DMS79 (cell line): ENCODE measurements around the gene ANKLE2.

ENCODE experiments used
- DNase-seq: peaks from one replicate; lab custom pipeline; 2025; lab: John Stamatoyannopoulos, UW

ANKLE2 gene

DNA sequence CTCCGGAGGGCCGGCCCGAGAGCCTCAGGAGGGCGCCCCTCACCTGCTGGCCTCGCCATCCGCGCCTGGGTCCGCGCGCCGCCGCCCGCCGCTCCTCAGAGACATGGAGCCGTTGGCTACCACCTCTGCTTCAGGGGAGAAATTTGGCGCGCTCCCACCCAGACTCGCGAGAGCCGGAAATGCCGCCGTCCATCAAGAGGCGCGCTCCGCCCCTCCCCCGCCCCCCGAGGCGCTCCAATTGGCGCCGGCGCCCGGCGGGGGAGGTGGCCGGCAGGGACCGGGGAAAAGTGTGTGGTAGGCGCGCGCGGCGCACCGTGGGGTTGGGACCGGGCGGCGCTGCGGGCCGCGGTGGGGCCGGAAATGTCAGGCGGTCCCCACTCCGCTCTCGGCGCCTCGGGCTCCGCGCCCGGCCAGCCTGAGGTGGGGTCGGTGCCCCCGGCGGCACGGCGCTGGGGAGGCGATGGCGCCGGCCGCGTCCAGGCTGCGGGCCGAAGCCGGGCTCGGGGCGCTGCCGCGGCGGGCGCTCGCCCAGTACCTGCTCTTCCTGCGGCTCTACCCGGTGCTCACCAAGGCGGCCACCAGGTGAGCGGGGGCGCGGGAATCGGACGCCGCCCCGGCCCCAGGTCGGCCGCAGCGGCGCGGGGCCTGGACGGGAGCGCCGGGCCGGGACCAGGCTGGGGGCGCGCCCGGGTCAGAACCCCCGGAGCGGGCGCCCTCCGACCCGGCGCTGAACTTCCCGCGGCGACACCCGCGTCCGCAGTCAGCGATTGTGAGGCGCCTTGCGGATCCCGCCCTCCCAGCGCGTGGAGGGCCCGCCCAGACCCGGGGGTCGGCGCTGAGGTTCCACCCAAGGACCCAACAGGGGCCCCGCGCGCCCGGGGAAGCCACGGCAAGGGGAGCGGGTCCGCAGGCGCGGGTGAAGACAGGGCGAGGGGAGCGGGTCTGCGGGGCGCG lies 74.1 kb downstream of the ANKLE2 start, which contains the start of the genes POLE and PXMP2:
Gene POLE (minus strand): TSS at position 132 of the 954 bp plus-strand sequence. CDS start 27 bp downstream, at position 105.
Gene PXMP2 (plus strand): TSS at position 377 of the 954 bp plus-strand sequence. CDS start 84 bp downstream, at position 461.
- DNase-seq: peak; percentile 93

GRCh38 chr12:132686825-132687210 lies 74.8 kb downstream of the ANKLE2 start:
- no peak for DNase-seq

GRCh38 chr12:132685400-132685799 lies 76.2 kb downstream of the ANKLE2 start:
- DNase-seq: no peak

DNA sequence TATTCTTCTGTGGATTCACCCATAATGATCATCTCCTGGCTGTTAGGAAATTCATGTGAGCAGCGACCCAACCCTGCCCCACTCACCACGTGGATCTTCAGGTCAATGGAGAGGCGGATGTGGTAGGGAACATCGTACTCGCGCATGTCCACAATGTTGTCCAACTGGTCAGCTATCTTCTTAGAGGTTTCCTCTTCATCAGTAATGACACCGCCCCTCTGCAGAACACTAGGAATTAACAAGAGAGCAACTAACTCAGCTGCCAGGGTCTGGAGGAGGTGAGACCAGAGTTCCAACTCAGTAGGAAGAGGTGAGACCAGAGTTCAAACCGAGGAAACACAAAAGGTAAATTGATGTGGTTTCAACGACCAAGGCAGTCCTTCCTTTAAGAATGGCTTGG lies 84.1 kb downstream of the ANKLE2 start:
- DNase-seq: no peak

GRCh38 chr12:132675757-132676432 lies 85.7 kb downstream of the ANKLE2 start:
- DNase-seq: no peak
